Panc1 (cell line): ENCODE measurements around the gene NT5DC1. TPM values are rescaled to one million over a fixed set of nuclear protein-coding genes. Genes with fewer than 3 reads are reported as not detected.

Experiments used
- ATAC-seq: fragments of 200-7000 bp; cut with Tn5 transposase; 2 replicates; pipeline ENCODE4 v1.9.1; 2020; ENCODE audit warnings: mild to moderate bottlenecking, moderate library complexity
- Bru-seq: library from RNA; stranded (reverse); fragments of 400-500 nt; gene quantifications from one replicate; lab custom pipeline; 2021; lab: Mats Ljungman, UMichigan
- BruChase-seq, 2 experiments: library from RNA; stranded (reverse); fragments of 400-500 nt; gene quantifications; one replicate each; lab custom pipeline; 2021; lab: Mats Ljungman, UMichigan
- BruUV-seq: library from RNA; stranded (reverse); fragments of 400-500 nt; replicated peaks from 2 replicates; lab custom pipeline; 2021; lab: Mats Ljungman, UMichigan
- CTCF ChIA-PET: fragments of 300-600 bp; sonication (Branson Sonifier 250); formaldehyde crosslinking; loops from one replicate; lab custom pipeline; 2022; ENCODE audit warnings: antibody characterized with exemption; lab: Charles Lee
- POLR2A ChIA-PET: fragments of 300-600 bp; sonication (Branson Sonifier 250); formaldehyde crosslinking; loops from one replicate; lab custom pipeline; 2022; ENCODE audit warnings: antibody characterized with exemption; lab: Charles Lee
- DNase-seq: peaks from one replicate; pipeline ENCODE4 v3.0.0-alpha.2; 2010; ENCODE audit warnings: low read depth, low spot score
- H3K27ac ChIP-seq: 2 replicates; pipeline ENCODE4 v1.5.1; 2011; ENCODE audit warnings: mild to moderate bottlenecking, low read length, inconsistent platforms
- H3K27me3 ChIP-seq: fragments of 200-500 bp; sonication (Bioruptor generic); 2 replicates; pipeline ENCODE4 v1.6.0; 2014; ENCODE audit warnings: low read length, inconsistent platforms; ENCODE audit not compliant: control insufficient read depth, insufficient read depth
- H3K36me3 ChIP-seq: fragments of 200-500 bp; sonication (Bioruptor generic); 2 replicates; pipeline ENCODE4 v1.5.1; 2014; ENCODE audit warnings: inconsistent platforms, mild to moderate bottlenecking, low read length, moderate library complexity; ENCODE audit not compliant: control insufficient read depth, insufficient read depth
- H3K4me1 ChIP-seq: 2 replicates; pipeline ENCODE4 v1.5.1; 2011; ENCODE audit warnings: inconsistent platforms, mild to moderate bottlenecking, low read length, moderate library complexity; ENCODE audit not compliant: control insufficient read depth, insufficient read depth
- H3K4me3 ChIP-seq, 2 experiments: 2 replicates each; pipeline ENCODE4 v1.5.1; 2011 to 2012; ENCODE audit warnings: low read depth in 2 of 2, low read length in 2 of 2, mild to moderate bottlenecking in 2 of 2, inconsistent platforms in 1 of 2, moderate library complexity in 1 of 2
- H3K9me3 ChIP-seq: fragments of 200-500 bp; sonication (Bioruptor generic); 2 replicates; pipeline ENCODE4 v1.5.1; 2014; ENCODE audit warnings: low read depth, mild to moderate bottlenecking, inconsistent platforms, low read length, moderate library complexity; ENCODE audit not compliant: control insufficient read depth, insufficient read depth
- POLR2AphosphoS5 ChIP-seq: IDR thresholded peaks from 2 replicates; pipeline ENCODE4 v1.6.1; 2012; ENCODE audit warnings: mild to moderate bottlenecking, low read depth, low read length, moderate library complexity
- SIN3A ChIP-seq: IDR thresholded peaks from 2 replicates; pipeline ENCODE4 v1.6.1; 2012; ENCODE audit warnings: low read depth, mild to moderate bottlenecking, low read length, moderate library complexity, borderline replicate concordance; ENCODE audit not compliant: insufficient read depth
- TCF7L2 ChIP-seq: IDR thresholded peaks from 2 replicates; pipeline ENCODE4 v1.6.1; 2011; ENCODE audit warnings: mild to moderate bottlenecking, low read depth, low read length, inconsistent platforms
- in situ Hi-C: cut with HindIII; loops from 2 replicates; pipeline ENCODE4 v1.10.0; 2016; ENCODE audit warnings: low sequenced_read_pairs, low pct_unique_long_range_greater_than_20kb
- intact Hi-C: fragments of 100-400 bp; cut with micrococcal nuclease; formaldehyde crosslinking; loops from one replicate; pipeline ENCODE4 v1.10.0; 2022; ENCODE audit not compliant: unreplicated experiment
- long read RNA-seq: library from polyadenylated mRNA; unstranded; transcript quantifications from one replicate; pipeline ENCODE4 v2.0.0, GENCODE V29; 2021; ENCODE audit not compliant: unreplicated experiment
- polyA plus RNA-seq: library from polyadenylated mRNA; unstranded; fragments of >200 nt; gene quantifications from one replicate; pipeline ENCODE4 v1.2.1, GENCODE V29; 2012; ENCODE audit warnings: missing spikeins; ENCODE audit not compliant: insufficient read length
- total RNA-seq: library from RNA; stranded (reverse); gene quantifications from one replicate; pipeline ENCODE4 v1.2.1, GENCODE V29; 2021; ENCODE audit not compliant: unreplicated experiment
- TF ChIP-seq, protein P1 (sequence below), 2 experiments: IDR thresholded peaks; 2 replicates each; pipeline ENCODE4 v1.6.1; 2011 to 2012; ENCODE audit warnings: low read depth in 2 of 2, control low read depth in 1 of 2, low read length in 1 of 2, mild to moderate bottlenecking in 1 of 2, moderate library complexity in 1 of 2; ENCODE audit not compliant: insufficient read depth in 1 of 2
- TF ChIP-seq, protein P2 (sequence below): fragments of 450-650 bp; IDR thresholded peaks from 2 replicates; pipeline ENCODE4 v1.5.1; 2017; ENCODE audit warnings: mild to moderate bottlenecking

NT5DC1 gene
- total RNA-seq (79.1 TPM), Bru-seq, nascent RNA (percentile 87 among the genes with signal in this experiment), BruChase-seq, experiment 1, labeled RNA remaining after a 2-hour chase (percentile 74 among the genes with signal in this experiment), BruChase-seq, experiment 2, labeled RNA remaining after a 6-hour chase (percentile 69 among the genes with signal in this experiment)
- polyA plus RNA-seq, result 66.4 TPM
- long read RNA-seq, full-length matches to known transcripts, result 98 of 112 reads
- long read RNA-seq, partial matches to known transcripts, result 5 of 112 reads
- long read RNA-seq, other reads (novel, unspliced or antisense), result 9 of 112 reads

DNA sequence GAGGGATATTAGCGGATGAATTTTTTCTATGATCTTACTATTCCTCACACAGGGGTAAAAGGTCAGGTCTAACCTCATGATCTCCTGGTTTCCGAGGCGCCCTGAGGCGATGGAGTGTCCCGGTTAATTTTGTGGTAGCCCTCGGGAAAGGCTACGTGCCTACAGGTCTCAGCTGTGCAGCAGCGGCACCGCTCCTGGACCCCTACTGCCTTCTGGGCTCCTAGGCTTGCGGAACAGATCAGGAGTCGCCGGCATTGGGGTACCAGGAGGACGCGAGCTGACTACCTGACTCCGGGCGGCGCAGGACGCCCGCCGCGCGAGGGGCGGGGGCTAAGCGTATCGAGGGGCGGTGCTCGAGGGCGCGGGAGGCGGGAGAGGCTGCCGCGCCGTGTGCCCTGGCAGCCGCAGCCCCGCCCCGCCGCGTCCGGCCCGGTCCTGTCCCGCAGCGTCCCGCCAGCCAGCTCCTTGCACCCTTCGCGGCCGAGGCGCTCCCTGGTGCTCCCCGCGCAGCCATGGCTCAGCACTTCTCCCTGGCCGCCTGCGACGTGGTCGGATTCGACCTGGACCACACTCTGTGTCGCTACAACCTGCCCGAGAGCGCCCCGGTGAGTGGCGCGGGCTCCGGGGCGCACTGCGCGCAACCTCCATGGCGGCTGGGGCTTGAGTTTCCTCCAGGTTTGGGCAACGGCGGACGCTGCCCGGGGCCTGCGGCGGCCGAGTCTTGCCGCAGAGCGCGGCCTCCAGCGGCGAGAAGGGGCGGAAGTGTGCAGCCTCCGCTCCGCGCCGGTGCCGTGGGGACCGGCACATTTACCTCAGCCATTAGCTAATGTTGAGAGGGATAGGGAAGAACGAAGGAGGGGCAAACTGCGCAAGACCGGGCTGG is at the start of gene NT5DC1:
Gene NT5DC1 (plus strand): TSS at position 435 of the 883 bp plus-strand sequence. CDS start 78 bp downstream, at position 513.
- BruUV-seq, result no TSS peak
- Histone ChIP-seq H3K4me1 (peaks cover 18% of the 10 kb centered on the region), H3K9me3 (peaks cover 11% of the 10 kb centered on the region; the same call in 1 of the 2 replicates), H3K27ac (peak within 1 kb of the TSS; percentile 91), H3K4me3 (peak within 1 kb of the TSS; percentile 79 to 88), H3K36me3 (no peaks in the 10 kb centered on the region), H3K27me3 (no peaks in the 10 kb centered on the region; the same call in 1 of the 2 replicates)
- CTCF ChIA-PET, result interaction anchor here (0.7 to 1.1 kb wide), 3 partner anchors 40 to 92 kb away, joined by 4 to 5 read pairs (median 5); partner anchors contain the start of gene FRK
- DNase-seq (peak; percentile 67), ATAC-seq (peak; percentile 99)
- in situ Hi-C loops, result no loop called here
- TF ChIP-seq TCF7L2 (no peak), SIN3A (0 out of 2 replicates have a peak, but pooled peaks have one; percentile 2), POLR2AphosphoS5 (peak; percentile 96)
- TF ChIP-seq, protein P1, sequence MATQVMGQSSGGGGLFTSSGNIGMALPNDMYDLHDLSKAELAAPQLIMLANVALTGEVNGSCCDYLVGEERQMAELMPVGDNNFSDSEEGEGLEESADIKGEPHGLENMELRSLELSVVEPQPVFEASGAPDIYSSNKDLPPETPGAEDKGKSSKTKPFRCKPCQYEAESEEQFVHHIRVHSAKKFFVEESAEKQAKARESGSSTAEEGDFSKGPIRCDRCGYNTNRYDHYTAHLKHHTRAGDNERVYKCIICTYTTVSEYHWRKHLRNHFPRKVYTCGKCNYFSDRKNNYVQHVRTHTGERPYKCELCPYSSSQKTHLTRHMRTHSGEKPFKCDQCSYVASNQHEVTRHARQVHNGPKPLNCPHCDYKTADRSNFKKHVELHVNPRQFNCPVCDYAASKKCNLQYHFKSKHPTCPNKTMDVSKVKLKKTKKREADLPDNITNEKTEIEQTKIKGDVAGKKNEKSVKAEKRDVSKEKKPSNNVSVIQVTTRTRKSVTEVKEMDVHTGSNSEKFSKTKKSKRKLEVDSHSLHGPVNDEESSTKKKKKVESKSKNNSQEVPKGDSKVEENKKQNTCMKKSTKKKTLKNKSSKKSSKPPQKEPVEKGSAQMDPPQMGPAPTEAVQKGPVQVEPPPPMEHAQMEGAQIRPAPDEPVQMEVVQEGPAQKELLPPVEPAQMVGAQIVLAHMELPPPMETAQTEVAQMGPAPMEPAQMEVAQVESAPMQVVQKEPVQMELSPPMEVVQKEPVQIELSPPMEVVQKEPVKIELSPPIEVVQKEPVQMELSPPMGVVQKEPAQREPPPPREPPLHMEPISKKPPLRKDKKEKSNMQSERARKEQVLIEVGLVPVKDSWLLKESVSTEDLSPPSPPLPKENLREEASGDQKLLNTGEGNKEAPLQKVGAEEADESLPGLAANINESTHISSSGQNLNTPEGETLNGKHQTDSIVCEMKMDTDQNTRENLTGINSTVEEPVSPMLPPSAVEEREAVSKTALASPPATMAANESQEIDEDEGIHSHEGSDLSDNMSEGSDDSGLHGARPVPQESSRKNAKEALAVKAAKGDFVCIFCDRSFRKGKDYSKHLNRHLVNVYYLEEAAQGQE (IDR thresholded peaks at IDR 0.05; ENCODE audit: insufficient read depth in 1 of 2, low read depth in 2 of 2, low read length in 1 of 2), result 0 out of 4 replicates have a peak, but pooled peaks of 1 of the 2 experiments have one; percentile 39
- TF ChIP-seq, protein P2, sequence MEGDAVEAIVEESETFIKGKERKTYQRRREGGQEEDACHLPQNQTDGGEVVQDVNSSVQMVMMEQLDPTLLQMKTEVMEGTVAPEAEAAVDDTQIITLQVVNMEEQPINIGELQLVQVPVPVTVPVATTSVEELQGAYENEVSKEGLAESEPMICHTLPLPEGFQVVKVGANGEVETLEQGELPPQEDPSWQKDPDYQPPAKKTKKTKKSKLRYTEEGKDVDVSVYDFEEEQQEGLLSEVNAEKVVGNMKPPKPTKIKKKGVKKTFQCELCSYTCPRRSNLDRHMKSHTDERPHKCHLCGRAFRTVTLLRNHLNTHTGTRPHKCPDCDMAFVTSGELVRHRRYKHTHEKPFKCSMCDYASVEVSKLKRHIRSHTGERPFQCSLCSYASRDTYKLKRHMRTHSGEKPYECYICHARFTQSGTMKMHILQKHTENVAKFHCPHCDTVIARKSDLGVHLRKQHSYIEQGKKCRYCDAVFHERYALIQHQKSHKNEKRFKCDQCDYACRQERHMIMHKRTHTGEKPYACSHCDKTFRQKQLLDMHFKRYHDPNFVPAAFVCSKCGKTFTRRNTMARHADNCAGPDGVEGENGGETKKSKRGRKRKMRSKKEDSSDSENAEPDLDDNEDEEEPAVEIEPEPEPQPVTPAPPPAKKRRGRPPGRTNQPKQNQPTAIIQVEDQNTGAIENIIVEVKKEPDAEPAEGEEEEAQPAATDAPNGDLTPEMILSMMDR, result peak; percentile 61
- POLR2A ChIA-PET, result interaction anchor here (0.6 to 0.8 kb wide), 6 partner anchors 9 to 1027 kb away, joined by 3 to 9 read pairs (median 4); partner anchors contain the start of gene FRK
- intact Hi-C loops, result no loop called here

DNA sequence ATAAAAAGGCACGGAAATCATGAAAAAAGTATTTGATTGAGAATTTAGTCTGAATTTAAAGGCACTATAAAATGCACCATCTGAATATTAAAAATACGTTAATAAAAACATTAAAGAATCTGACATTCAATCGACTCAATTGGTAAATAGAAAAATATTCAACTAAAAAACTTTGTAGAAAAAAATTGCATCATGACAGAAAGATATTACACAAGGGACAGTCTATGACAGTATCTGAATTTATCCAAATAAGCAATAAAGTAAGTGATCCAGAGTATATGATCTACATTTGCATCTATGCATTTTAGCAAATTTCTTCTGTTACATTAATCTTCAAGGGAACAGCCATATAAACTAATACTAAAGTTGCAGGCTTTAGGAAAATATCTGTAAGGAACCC is 49.4 kb upstream of the NT5DC1 start:
- no TSS peak for BruUV-seq
- POLR2A ChIA-PET, result no interaction called here
- CTCF ChIA-PET, result interaction anchor here (0.7 kb wide), 1 partner anchor 116 kb away, joined by 3 read pairs; no protein-coding TSS in a partner anchor

More for the DNA sequence above, 49.4 kb upstream of the NT5DC1 start:
- intact Hi-C loops, result no loop called here
- Histone ChIP-seq H3K4me1 (no peaks in the 10 kb centered on the region), H3K36me3 (no peaks in the 10 kb centered on the region), H3K27me3 (peaks cover 6% of the 10 kb centered on the region; the same call in 1 of the 2 replicates), H3K9me3 (no peaks in the 10 kb centered on the region), H3K4me3 (no peak overlapping the region), H3K27ac (no peak overlapping the region)
- TF ChIP-seq SIN3A, result no peak
- TF ChIP-seq TCF7L2, result no peak
- TF ChIP-seq, protein P1 (IDR thresholded peaks at IDR 0.05; ENCODE audit: insufficient read depth in 1 of 2, low read depth in 2 of 2, low read length in 1 of 2), result no peak
- no peak for TF ChIP-seq POLR2AphosphoS5
- TF ChIP-seq, protein P2, result no peak
- ATAC-seq, result no peak
- in situ Hi-C loops, result no loop called here
- no peak for DNase-seq
